Memory B cell (primary cell): ENCODE measurements around the gene AGRP.

Source experiments
- ATAC-seq: fragments of 150-1000 bp; cut with Tn5 transposase; 2 replicates; pipeline ENCODE4 v1.10.0; 2021; ENCODE audit warnings: low read depth, mild to moderate bottlenecking, moderate library complexity
- DNase-seq, 2 donors: peaks; one replicate each; pipeline ENCODE4 v3.0.0; 2022; ENCODE audit warnings: low spot score in 2 of 2
- H3K27ac Mint-ChIP-seq: one replicate; pipeline ENCODE4 v1.8.0; 2022; ENCODE audit warnings: mild to moderate bottlenecking, moderate library complexity, mixed read lengths
- H3K27me3 Mint-ChIP-seq: one replicate; pipeline ENCODE4 v1.8.0; 2022; ENCODE audit warnings: mixed read lengths
- H3K36me3 Mint-ChIP-seq: one replicate; pipeline ENCODE4 v1.8.0; 2022; ENCODE audit warnings: mild to moderate bottlenecking, mixed read lengths
- H3K4me1 Mint-ChIP-seq: one replicate; pipeline ENCODE4 v1.8.0; 2022; ENCODE audit warnings: mixed read lengths
- H3K4me3 Mint-ChIP-seq: one replicate; pipeline ENCODE4 v1.8.0; 2022; ENCODE audit warnings: mild to moderate bottlenecking, moderate library complexity, mixed read lengths
- H3K9me3 Mint-ChIP-seq: one replicate; pipeline ENCODE4 v1.8.0; 2022; ENCODE audit warnings: mixed read lengths

The AGRP gene

DNA sequence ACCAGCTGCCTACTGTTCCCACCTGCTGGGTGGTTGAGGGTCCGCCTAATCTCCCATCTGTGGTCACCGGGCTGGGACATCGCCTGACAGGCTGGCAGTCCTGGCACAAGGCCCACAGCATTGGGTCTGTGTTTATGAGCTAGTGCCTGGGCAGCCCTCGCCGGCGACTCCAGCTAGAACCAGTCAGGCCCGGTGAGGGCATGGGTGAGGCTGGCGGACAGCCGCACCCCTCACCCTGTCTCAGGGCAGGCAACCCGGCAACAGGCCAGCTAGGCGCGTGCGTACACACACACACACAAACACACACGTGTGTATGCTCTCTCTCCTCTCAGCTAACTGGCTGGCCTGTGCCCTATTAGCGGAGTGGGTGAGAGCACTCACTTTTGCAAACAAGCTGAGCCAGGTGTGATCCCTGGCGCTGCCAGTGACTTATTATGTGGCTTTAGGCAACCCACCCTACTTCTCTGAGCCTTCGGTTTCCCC lies 42.0 kb downstream of the AGRP start:
- peaks cover 33% of the 10 kb centered on the region for H3K36me3 Mint-ChIP-seq
- H3K9me3 Mint-ChIP-seq = no peaks in the 10 kb centered on the region
- H3K4me3 Mint-ChIP-seq = no peak overlapping the region
- no peak overlapping the region for H3K27ac Mint-ChIP-seq
- DNase-seq = no peak
- H3K4me1 Mint-ChIP-seq = peaks cover 16% of the 10 kb centered on the region
- H3K27me3 Mint-ChIP-seq = no peaks in the 10 kb centered on the region
- no peak for ATAC-seq

DNA sequence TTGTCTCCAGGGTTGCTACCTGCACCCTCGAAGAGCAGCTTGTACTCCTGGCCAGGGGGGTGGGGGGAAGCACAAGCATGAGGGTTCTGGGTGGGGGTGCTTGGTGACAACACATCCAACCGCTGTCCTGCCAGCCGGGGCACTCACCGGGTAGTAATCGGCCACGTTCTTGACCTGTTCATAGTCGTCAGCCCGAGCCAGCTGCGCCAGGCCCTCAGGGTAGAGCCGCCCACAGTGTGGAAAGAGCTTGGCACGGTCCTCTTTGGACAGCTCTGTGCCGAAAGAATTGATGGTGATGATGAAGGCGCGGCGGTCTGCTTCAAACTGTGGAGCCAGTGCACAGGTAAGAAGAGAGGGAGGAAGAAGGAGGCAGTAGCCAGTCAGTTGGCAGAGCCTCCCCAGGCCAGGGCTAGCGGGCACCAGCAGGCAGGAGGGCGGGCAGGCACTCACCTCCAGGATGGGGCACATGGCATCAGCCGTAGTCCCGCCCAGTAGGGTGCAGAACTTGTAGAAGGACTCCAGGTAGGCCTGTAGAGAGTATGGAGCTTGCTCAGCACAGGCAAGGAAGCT lies 44.4 kb downstream of the AGRP start:
- DNase-seq (no peak), ATAC-seq (no peak)
- H3K4me3 Mint-ChIP-seq = no peak overlapping the region
- peaks cover 24% of the 10 kb centered on the region for H3K36me3 Mint-ChIP-seq
- no peaks in the 10 kb centered on the region for H3K9me3 Mint-ChIP-seq
- H3K27me3 Mint-ChIP-seq = no peaks in the 10 kb centered on the region
- H3K4me1 Mint-ChIP-seq = peaks cover 24% of the 10 kb centered on the region
- peak overlapping the region; percentile 82 for H3K27ac Mint-ChIP-seq

- H3K36me3 Mint-ChIP-seq = peaks cover 22% of the 10 kb centered on the region
- peaks cover under 1% of the 10 kb centered on the region for H3K27me3 Mint-ChIP-seq
- H3K4me1 Mint-ChIP-seq = peaks cover 26% of the 10 kb centered on the region
- peak overlapping the region; percentile 82 for H3K27ac Mint-ChIP-seq
- no peaks in the 10 kb centered on the region for H3K9me3 Mint-ChIP-seq
- no peak for ATAC-seq
- DNase-seq = no peak
- no peak overlapping the region for H3K4me3 Mint-ChIP-seq
Observed at GRCh38 chr16:67438098-67438791, 45.1 kb downstream of the AGRP start.

DNA sequence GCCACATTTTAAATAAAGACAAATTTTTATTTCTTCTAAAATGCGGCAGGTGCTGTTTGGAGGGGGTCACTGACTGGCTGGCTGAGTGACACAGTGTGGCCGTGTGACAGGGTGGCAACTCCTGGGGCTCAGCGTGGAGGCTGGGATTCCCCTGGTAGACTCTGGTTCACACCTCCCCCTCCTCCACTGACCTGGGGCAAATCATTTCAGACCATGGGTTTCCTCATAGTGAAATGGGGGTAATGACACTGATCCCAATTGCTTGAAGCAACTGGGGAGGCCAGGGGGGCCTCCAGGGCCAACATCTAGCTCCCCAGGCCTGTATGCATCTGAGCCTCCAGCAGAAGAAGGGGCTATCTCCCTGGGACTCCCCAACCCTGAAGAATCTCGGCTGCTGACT lies 45.8 kb downstream of the AGRP start:
- Mint-ChIP-seq H3K27ac (no peak overlapping the region), H3K9me3 (no peaks in the 10 kb centered on the region), H3K36me3 (peaks cover 22% of the 10 kb centered on the region), H3K4me3 (no peak overlapping the region), H3K4me1 (peaks cover 29% of the 10 kb centered on the region), H3K27me3 (peaks cover 2% of the 10 kb centered on the region)
- peak; percentile 16 for ATAC-seq
- no peak for DNase-seq

DNA sequence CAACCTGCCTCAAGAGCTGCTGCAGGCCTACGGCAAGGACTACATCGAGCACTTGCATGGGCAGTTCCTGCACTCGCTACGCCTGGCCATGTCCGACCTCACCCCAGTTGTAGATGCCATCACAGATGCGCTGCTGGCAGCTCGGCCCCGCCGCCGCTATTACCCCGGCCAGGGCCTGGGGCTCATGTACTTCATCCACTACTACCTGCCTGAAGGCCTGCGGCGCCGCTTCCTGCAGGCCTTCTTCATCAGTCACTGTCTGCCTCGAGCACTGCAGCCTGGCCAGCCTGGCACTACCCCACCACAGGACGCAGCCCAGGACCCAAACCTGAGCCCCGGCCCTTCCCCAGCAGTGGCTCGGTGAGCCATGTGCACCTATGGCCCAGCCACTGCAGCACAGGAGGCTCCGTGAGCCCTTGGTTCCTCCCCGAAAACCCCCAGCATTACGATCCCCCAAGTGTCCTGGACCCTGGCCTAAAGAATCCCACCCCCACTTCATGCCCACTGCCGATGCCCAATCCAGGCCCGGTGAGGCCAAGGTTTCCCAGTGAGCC lies 46.6 kb downstream of the AGRP start:
- H3K36me3 Mint-ChIP-seq = peaks cover 22% of the 10 kb centered on the region
- no peaks in the 10 kb centered on the region for H3K9me3 Mint-ChIP-seq
- DNase-seq (no peak), ATAC-seq (no peak)
- no peak overlapping the region for H3K4me3 Mint-ChIP-seq
- H3K27ac Mint-ChIP-seq = no peak overlapping the region
- H3K4me1 Mint-ChIP-seq = peaks cover 32% of the 10 kb centered on the region
- H3K27me3 Mint-ChIP-seq = peaks cover 5% of the 10 kb centered on the region

DNA sequence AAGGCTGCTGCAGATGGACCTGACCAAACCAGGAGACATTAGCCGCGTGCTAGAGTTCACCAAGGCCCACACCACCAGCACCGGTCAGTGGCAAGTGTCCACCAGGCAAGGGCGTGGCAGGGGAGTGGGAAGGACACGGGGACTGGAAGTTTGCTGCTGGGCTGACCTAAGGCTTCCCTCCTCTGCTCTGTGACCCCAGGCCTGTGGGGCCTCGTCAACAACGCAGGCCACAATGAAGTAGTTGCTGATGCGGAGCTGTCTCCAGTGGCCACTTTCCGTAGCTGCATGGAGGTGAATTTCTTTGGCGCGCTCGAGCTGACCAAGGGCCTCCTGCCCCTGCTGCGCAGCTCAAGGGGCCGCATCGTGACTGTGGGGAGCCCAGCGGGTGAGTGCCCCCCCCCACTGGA lies 47.6 kb downstream of the AGRP start:
- Mint-ChIP-seq H3K4me1 (peaks cover 36% of the 10 kb centered on the region), H3K4me3 (no peak overlapping the region), H3K27me3 (peaks cover 5% of the 10 kb centered on the region), H3K27ac (no peak overlapping the region), H3K9me3 (no peaks in the 10 kb centered on the region), H3K36me3 (peaks cover 22% of the 10 kb centered on the region)
- no peak for DNase-seq
- ATAC-seq = no peak

DNA sequence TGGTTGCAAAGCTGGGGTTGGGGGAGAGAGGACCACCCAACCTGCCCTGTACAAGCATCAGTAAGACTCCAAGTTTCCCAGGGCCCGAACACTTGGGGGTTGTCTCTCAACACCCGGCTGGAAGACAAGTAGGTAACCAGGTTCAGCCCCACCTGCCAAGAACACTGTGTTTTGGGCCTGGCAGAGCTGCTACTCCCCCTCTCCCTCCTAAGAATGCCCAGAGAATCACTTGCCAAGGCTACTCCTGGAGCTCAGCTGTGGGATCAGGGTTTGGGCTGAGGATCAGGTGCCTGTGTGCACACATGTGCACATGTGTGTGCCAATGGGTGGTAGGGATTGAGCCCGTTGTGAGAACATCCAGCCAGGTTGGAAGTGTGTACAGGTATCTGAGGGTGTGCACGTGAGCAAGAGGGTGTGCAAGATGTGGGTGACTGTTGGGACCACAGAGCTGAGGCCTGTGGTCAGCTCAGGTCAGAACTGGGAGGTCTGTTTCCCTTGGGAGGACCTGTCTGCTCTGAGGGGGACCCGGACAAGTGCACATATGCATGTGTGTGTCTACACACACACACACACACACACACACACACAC lies 50.1 kb downstream of the AGRP start:
- Mint-ChIP-seq H3K4me1 (peaks cover 33% of the 10 kb centered on the region), H3K36me3 (peaks cover 8% of the 10 kb centered on the region), H3K27ac (no peak overlapping the region), H3K4me3 (no peak overlapping the region), H3K9me3 (no peaks in the 10 kb centered on the region), H3K27me3 (peaks cover 15% of the 10 kb centered on the region)
- DNase-seq (no peak), ATAC-seq (no peak)
